CD4-positive, alpha-beta T cell treated with Interleukin-6 for 4 hours (primary cell): ENCODE results near the gene GJC2.

Experiments used
- DNase-seq: peaks from one replicate; pipeline ENCODE4 v3.0.0-alpha.2; 2020; ENCODE audit warnings: mixed read lengths

GJC2 gene

GRCh38 chr1:228114827-228115226 lies 34.9 kb upstream of the GJC2 start:
- DNase-seq: no peak

GRCh38 chr1:228117335-228117734 lies 32.4 kb upstream of the GJC2 start:
- no peak for DNase-seq

- DNase-seq: no peak
These were observed 31.7 kb upstream of the GJC2 start for GRCh38 chr1:228118040-228118439.

- DNase-seq: no peak
These were observed 29.4 kb upstream of the GJC2 start for GRCh38 chr1:228120351-228120750.

GRCh38 chr1:228120857-228121489 lies 28.8 kb upstream of the GJC2 start:
- DNase-seq: no peak

GRCh38 chr1:228122921-228123441 lies 26.7 kb upstream of the GJC2 start:
- no peak for DNase-seq

GRCh38 chr1:228123505-228123904 lies 26.2 kb upstream of the GJC2 start:
- DNase-seq: no peak

GRCh38 chr1:228125185-228125584 lies 24.5 kb upstream of the GJC2 start:
- no peak for DNase-seq

- DNase-seq: no peak
These were observed 18.0 kb upstream of the GJC2 start for GRCh38 chr1:228131766-228132165.

GRCh38 chr1:228134591-228134990 lies 15.1 kb upstream of the GJC2 start:
- no peak for DNase-seq

GRCh38 chr1:228136901-228137300 lies 12.8 kb upstream of the GJC2 start:
- no peak for DNase-seq

- DNase-seq: no peak
These were observed 10.3 kb upstream of the GJC2 start for GRCh38 chr1:228139406-228139930.

GRCh38 chr1:228139931-228140723 lies 9.6 kb upstream of the GJC2 start, which contains the start of gene GUK1:
Gene GUK1 (plus strand): TSS chr1:228140279. CDS start chr1:228140303, 24 bp downstream.
- peak; percentile 100 for DNase-seq

- no peak for DNase-seq
These were observed 9.0 kb upstream of the GJC2 start for GRCh38 chr1:228140724-228141225.

- peak; percentile 38 for DNase-seq
These were observed 8.3 kb upstream of the GJC2 start for GRCh38 chr1:228141226-228142044.

GRCh38 chr1:228142155-228142691 lies 7.5 kb upstream of the GJC2 start:
- no peak for DNase-seq

- DNase-seq: no peak
These were observed 7.0 kb upstream of the GJC2 start for GRCh38 chr1:228142701-228143136.

GRCh38 chr1:228143480-228144192 lies 6.1 kb upstream of the GJC2 start:
- DNase-seq: no peak

GRCh38 chr1:228144193-228144992 lies 5.3 kb upstream of the GJC2 start:
- no peak for DNase-seq

GRCh38 chr1:228144993-228145343 lies 4.8 kb upstream of the GJC2 start:
- DNase-seq: no peak
